Stimulated activated CD8-positive, alpha-beta memory T cell treated with anti-CD3 and anti-CD28 coated beads, Interleukin-2, amount 100 ng/mL, for 1 hour (primary cell): ENCODE results near the gene CFLAR.
"Not testable (repeated sequence)": the region's sequence is repeated elsewhere in the genome, so short reads cannot be mapped to it uniquely, and the experiment has no call there.

Source experiments
- DNase-seq, 2 donors: peaks; one replicate each; pipeline ENCODE4 v3.0.0-alpha.2; 2020; ENCODE audit warnings: low read depth in 2 of 2

Gene CFLAR

GRCh38 chr2:201116115-201116958 is at the start of gene CFLAR:
Gene CFLAR, plus strand, starts transcription at chr2:201116164. Its CDS starts 13,702 bp downstream, at chr2:201129866.
- DNase-seq, result peak; percentile 60 to 65

GRCh38 chr2:201070948-201071478 is 45.0 kb upstream of the CFLAR start:
- peak in 1 of 2 donors; percentile 16 for DNase-seq

GRCh38 chr2:201071479-201072200 is 44.3 kb upstream of the CFLAR start, which contains the start of the genes HYCC2 and NDUFB3:
Gene HYCC2, minus strand, starts transcription at chr2:201071671. Its CDS starts 47,662 bp downstream, at chr2:201024009.
Gene NDUFB3, plus strand, starts transcription at chr2:201072001. Its CDS starts 6,882 bp downstream, at chr2:201078883.
- peak; percentile 82 to 85 for DNase-seq

- DNase-seq, result no peak
These were observed 43.8 kb upstream of the CFLAR start for GRCh38 chr2:201072201-201072530.

GRCh38 chr2:201073071-201073470 is 42.9 kb upstream of the CFLAR start:
- DNase-seq, result no peak

- no peak for DNase-seq
These were observed 41.0 kb upstream of the CFLAR start for GRCh38 chr2:201074996-201075395.

GRCh38 chr2:201084863-201085262 is 31.1 kb upstream of the CFLAR start:
- DNase-seq, result no peak

GRCh38 chr2:201090574-201090973 is 25.4 kb upstream of the CFLAR start:
- no peak for DNase-seq

- no peak for DNase-seq
These were observed 22.4 kb upstream of the CFLAR start for GRCh38 chr2:201093573-201093972.

- DNase-seq, result no peak
These were observed 15.5 kb upstream of the CFLAR start for GRCh38 chr2:201100497-201100896.

- no peak for DNase-seq
These were observed 10.2 kb upstream of the CFLAR start for GRCh38 chr2:201105759-201106158.

- no peak for DNase-seq
These were observed 8.3 kb upstream of the CFLAR start for GRCh38 chr2:201107624-201108023.

- DNase-seq, result no peak
These were observed 7.6 kb upstream of the CFLAR start for GRCh38 chr2:201108341-201108740.

GRCh38 chr2:201109186-201109585 is 6.8 kb upstream of the CFLAR start:
- DNase-seq, result no peak

- DNase-seq, result no peak
These were observed 5.3 kb upstream of the CFLAR start for GRCh38 chr2:201110615-201111014.

GRCh38 chr2:201111096-201111495 is 4.9 kb upstream of the CFLAR start:
- no peak for DNase-seq

- DNase-seq, result no peak
These were observed 1.6 kb upstream of the CFLAR start for GRCh38 chr2:201114350-201114749.

GRCh38 chr2:201114846-201115245 is 1.1 kb upstream of the CFLAR start:
- no peak for DNase-seq

- no peak for DNase-seq
These were observed 1.2 kb downstream of the CFLAR start for GRCh38 chr2:201116959-201117734.

GRCh38 chr2:201117735-201118094 is 1.8 kb downstream of the CFLAR start:
- DNase-seq, result not testable (repeated sequence)

- peak; percentile 74 to 75 for DNase-seq
These were observed 2.4 kb downstream of the CFLAR start for GRCh38 chr2:201118121-201118960.
